Calu3 (cell line): ENCODE measurements around the gene ZC3H12C. TPM values are rescaled to one million over a fixed set of nuclear protein-coding genes. Genes with fewer than 3 reads are reported as not detected.
"Not testable (repeated sequence)": the region's sequence is repeated elsewhere in the genome, so short reads cannot be mapped to it uniquely, and the experiment has no call there.

Experiments used
- BruUV-seq: library from RNA; stranded (reverse); fragments of 400-500 nt; replicated peaks from 2 replicates; lab custom pipeline; 2021; lab: Mats Ljungman, UMichigan
- CTCF ChIA-PET: fragments of 300-600 bp; sonication (Branson Sonifier 250); formaldehyde crosslinking; loops from one replicate; lab custom pipeline; 2022; ENCODE audit warnings: antibody characterized with exemption; lab: Charles Lee
- DNase-seq: peaks from one replicate; pipeline ENCODE4 v3.0.0; 2022
- H3K27ac Mint-ChIP-seq: one replicate; pipeline ENCODE4 v1.8.0; 2022; ENCODE audit warnings: mixed read lengths; ENCODE audit not compliant: unreplicated experiment
- H3K27me3 Mint-ChIP-seq: one replicate; pipeline ENCODE4 v1.8.0; 2022; ENCODE audit warnings: mixed read lengths; ENCODE audit not compliant: unreplicated experiment
- H3K36me3 Mint-ChIP-seq: one replicate; pipeline ENCODE4 v1.8.0; 2022; ENCODE audit warnings: mild to moderate bottlenecking, moderate library complexity, mixed read lengths; ENCODE audit not compliant: insufficient read depth, unreplicated experiment
- H3K4me1 Mint-ChIP-seq: one replicate; pipeline ENCODE4 v1.8.0; 2022; ENCODE audit warnings: mild to moderate bottlenecking, low read depth, mixed read lengths; ENCODE audit not compliant: unreplicated experiment
- H3K4me3 Mint-ChIP-seq: one replicate; pipeline ENCODE4 v1.8.0; 2022; ENCODE audit warnings: mild to moderate bottlenecking, low read depth, moderate library complexity, mixed read lengths; ENCODE audit not compliant: unreplicated experiment
- H3K9me3 Mint-ChIP-seq: one replicate; pipeline ENCODE4 v1.8.0; 2022; ENCODE audit warnings: low read depth, mixed read lengths; ENCODE audit not compliant: unreplicated experiment
- intact Hi-C: fragments of 100-400 bp; cut with micrococcal nuclease; formaldehyde crosslinking; loops from one replicate; pipeline ENCODE4 v1.10.0; 2022; ENCODE audit not compliant: unreplicated experiment
- total RNA-seq: library from RNA; stranded (reverse); gene quantifications from 2 replicates; pipeline ENCODE4 v1.2.3, GENCODE V29; 2022
- TF ChIP-seq, protein P1 (sequence below): fragments of 200-600 bp; IDR thresholded peaks from one replicate; pipeline ENCODE4 v1.8.0; 2022; ENCODE audit warnings: antibody characterized with exemption; ENCODE audit not compliant: unreplicated experiment

ZC3H12C gene
- total RNA-seq, 1 experiment from 2014 or later = 14.1 TPM

DNA sequence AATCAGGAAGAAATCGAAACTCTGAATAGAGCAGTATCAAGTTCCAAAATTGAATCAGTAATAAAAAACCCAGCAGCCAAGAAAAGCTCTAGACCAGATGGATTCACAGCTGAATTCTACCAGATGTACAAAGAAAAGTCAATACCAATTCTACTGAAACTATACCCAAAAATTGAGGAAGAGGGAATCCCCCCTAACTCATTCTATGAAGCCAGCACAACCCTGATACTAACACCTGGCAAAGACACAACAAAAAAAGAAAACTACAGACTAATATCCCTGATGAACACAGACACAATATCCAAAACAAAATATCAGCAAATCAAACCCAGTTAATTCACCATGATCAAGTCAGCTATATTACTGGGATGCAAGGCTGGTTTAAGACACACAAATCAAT, 97.7 kb downstream of the ZC3H12C start:
- TF ChIP-seq, protein P1, sequence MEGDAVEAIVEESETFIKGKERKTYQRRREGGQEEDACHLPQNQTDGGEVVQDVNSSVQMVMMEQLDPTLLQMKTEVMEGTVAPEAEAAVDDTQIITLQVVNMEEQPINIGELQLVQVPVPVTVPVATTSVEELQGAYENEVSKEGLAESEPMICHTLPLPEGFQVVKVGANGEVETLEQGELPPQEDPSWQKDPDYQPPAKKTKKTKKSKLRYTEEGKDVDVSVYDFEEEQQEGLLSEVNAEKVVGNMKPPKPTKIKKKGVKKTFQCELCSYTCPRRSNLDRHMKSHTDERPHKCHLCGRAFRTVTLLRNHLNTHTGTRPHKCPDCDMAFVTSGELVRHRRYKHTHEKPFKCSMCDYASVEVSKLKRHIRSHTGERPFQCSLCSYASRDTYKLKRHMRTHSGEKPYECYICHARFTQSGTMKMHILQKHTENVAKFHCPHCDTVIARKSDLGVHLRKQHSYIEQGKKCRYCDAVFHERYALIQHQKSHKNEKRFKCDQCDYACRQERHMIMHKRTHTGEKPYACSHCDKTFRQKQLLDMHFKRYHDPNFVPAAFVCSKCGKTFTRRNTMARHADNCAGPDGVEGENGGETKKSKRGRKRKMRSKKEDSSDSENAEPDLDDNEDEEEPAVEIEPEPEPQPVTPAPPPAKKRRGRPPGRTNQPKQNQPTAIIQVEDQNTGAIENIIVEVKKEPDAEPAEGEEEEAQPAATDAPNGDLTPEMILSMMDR = no peak
- Mint-ChIP-seq H3K27me3 (no peaks in the 10 kb centered on the region), H3K4me1 (peaks cover 20% of the 10 kb centered on the region), H3K4me3 (no peak overlapping the region), H3K27ac (no peak overlapping the region), H3K9me3 (no peaks in the 10 kb centered on the region), H3K36me3 (peaks cover 17% of the 10 kb centered on the region)
- no peak for DNase-seq
- CTCF ChIA-PET = no interaction called here
- intact Hi-C loops = loop anchor here (5.0 kb wide), 1 partner anchor 99 kb away; the partner anchor contains the start of gene ZC3H12C
- BruUV-seq = no TSS peak

GRCh38 chr11:110192604-110193282, 99.6 kb downstream of the ZC3H12C start:
- Mint-ChIP-seq H3K36me3 (peaks cover 25% of the 10 kb centered on the region), H3K4me1 (peaks cover 36% of the 10 kb centered on the region)
- H3K9me3 Mint-ChIP-seq, H3K27me3 Mint-ChIP-seq, BruUV-seq, DNase-seq, H3K27ac Mint-ChIP-seq, CTCF ChIA-PET, H3K4me3 Mint-ChIP-seq: not testable (repeated sequence)
- intact Hi-C loops = loop anchor here (5.0 kb wide), 1 partner anchor 100 kb away; the partner anchor contains the start of gene ZC3H12C

DNA sequence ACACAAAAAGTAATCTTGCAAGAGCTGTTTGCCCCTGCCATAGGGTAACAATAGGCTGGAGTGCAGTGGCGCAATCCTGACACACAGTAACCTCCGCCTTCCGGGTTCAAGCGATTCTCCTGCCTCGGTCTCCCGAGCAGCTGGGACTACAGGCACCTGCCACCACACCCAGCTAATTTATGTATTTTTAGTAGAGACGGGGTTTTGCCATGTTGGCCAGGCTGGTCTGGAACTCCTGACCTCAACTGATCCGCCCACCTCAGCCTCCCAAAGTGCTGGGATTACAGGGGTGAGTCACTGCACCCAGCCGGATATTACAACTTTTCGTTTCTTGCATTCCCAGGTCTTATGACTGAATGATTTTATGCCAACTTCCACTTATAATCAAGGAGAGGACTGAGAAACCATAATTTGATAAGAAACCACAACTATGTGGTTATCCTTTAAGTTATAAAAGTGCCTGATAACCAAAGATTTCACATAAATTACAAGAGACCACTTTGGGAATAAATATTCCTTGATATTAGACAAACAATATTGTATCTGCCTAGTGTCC, 101.1 kb downstream of the ZC3H12C start:
- CTCF ChIA-PET, H3K27me3 Mint-ChIP-seq, H3K4me3 Mint-ChIP-seq, H3K9me3 Mint-ChIP-seq, BruUV-seq: not testable (repeated sequence)
- Mint-ChIP-seq H3K4me1 (peaks cover 39% of the 10 kb centered on the region), H3K36me3 (peaks cover 25% of the 10 kb centered on the region), H3K27ac (peak overlapping the region; percentile 88)
- intact Hi-C loops = loop anchor here (2.0 to 5.0 kb wide), 2 partner anchors 102 to 247 kb away; partner anchors contain the start of gene ZC3H12C
- DNase-seq = peak; percentile 67

- no peak for DNase-seq
- CTCF ChIA-PET = no interaction called here
- peaks cover 25% of the 10 kb centered on the region for H3K36me3 Mint-ChIP-seq
- BruUV-seq = no TSS peak
- no peaks in the 10 kb centered on the region for H3K9me3 Mint-ChIP-seq
- H3K4me1 Mint-ChIP-seq = peaks cover 59% of the 10 kb centered on the region
- TF ChIP-seq, protein P1 = no peak
- peak overlapping the region; percentile 88 for H3K27ac Mint-ChIP-seq
- H3K27me3 Mint-ChIP-seq = no peaks in the 10 kb centered on the region
- H3K4me3 Mint-ChIP-seq = peak overlapping the region; percentile 8
- intact Hi-C loops = no loop called here
These were observed 103.1 kb downstream of the ZC3H12C start for GRCh38 chr11:110196241-110196754.

GRCh38 chr11:110196884-110197420, 103.8 kb downstream of the ZC3H12C start:
- TF ChIP-seq, protein P1 = no peak
- Mint-ChIP-seq H3K27me3 (no peaks in the 10 kb centered on the region), H3K9me3 (no peaks in the 10 kb centered on the region), H3K36me3 (peaks cover 25% of the 10 kb centered on the region), H3K4me1 (peaks cover 62% of the 10 kb centered on the region), H3K27ac (peak overlapping the region; percentile 88), H3K4me3 (no peak overlapping the region)
- DNase-seq = no peak
- no TSS peak for BruUV-seq
- intact Hi-C loops = no loop called here
- CTCF ChIA-PET = no interaction called here
